KBM-7 (cell line): ENCODE data around the gene MGME1.

Source experiments
- DNase-seq: peaks from one replicate; pipeline ENCODE4 v3.0.0-alpha.2; 2015
- in situ Hi-C: fragments of 300-500 bp; cut with MboI; formaldehyde crosslinking; loops from 2 replicates; pipeline ENCODE4 v1.14.3; 2020; ENCODE audit warnings: low sequenced_read_pairs, low pct_unique_long_range_greater_than_20kb, mixed read lengths

The MGME1 gene, protein sequence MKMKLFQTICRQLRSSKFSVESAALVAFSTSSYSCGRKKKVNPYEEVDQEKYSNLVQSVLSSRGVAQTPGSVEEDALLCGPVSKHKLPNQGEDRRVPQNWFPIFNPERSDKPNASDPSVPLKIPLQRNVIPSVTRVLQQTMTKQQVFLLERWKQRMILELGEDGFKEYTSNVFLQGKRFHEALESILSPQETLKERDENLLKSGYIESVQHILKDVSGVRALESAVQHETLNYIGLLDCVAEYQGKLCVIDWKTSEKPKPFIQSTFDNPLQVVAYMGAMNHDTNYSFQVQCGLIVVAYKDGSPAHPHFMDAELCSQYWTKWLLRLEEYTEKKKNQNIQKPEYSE

DNA sequence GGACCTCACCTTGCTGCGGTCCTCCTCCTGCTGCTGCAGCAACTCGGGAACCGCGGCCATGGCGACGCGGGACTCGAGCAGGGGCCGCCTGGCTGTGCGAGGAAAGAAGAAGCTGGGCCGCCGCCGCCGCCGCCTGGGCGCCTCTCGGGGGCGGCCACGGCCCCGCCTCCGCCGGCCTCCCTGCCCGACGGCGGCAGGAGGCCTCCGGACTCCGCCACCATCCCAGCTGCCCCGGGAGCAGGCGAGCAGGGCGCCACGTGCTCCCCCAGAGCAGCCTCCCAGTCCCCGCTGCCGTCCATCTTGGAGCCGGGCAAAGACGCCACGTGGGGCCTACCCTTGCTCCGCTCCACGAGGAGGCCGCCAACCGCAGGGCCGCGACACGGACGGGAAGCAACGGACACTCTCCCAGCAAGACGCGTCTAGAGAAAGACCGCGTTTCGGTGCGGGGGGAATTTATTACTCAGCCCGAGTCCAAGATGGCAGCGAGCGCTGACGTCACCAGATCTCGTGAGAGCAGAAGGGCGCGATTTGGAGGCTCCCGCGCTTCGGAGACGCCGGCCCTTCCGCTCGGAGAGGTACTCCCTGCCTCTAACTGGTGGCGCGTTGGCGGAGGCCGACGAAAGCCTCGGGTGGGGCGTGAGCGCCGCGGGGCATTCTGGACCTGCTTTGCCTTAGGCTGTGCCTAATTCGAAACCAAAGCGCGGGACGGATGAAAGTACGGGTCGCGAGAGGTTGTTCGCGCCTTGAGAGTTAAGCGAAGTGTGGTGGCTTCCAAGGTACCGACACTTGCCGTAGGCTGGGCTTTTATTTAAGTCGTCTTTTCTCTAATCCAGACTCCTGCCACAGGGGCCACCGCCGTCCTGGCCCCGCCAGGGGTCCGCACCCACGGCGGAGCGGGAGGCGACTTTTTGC, at the start of gene MGME1, which contains the start of gene SNX5:
Gene MGME1, plus strand, starts transcription at position 653 of the 912 bp plus-strand sequence. CDS start 842 bp downstream, outside the sequence.
Gene SNX5, minus strand, starts transcription at position 429 of the 912 bp plus-strand sequence. Its CDS starts 369 bp downstream, at position 60.
- in situ Hi-C loops = no loop called here
- peak; percentile 99 for DNase-seq

DNA sequence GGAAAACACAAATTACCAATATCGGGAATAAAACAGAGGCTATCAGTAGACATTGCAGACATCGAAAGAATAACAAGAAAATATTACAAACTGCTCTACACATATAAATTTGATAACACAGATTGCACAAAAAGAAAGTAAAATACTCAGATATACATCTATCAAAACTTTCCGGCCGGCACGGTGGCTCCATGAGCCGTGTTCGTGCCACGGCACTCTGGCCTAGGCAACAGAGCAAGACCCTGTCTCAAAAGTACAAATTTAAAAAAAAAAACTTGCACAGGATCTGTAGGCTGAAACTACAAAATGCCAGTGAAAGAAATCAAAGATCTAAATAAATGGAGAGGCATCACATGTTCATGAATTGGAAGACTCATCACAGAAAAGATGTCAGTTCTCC, 49.7 kb upstream of the MGME1 start:
- DNase-seq = no peak
- in situ Hi-C loops = no loop called here

DNA sequence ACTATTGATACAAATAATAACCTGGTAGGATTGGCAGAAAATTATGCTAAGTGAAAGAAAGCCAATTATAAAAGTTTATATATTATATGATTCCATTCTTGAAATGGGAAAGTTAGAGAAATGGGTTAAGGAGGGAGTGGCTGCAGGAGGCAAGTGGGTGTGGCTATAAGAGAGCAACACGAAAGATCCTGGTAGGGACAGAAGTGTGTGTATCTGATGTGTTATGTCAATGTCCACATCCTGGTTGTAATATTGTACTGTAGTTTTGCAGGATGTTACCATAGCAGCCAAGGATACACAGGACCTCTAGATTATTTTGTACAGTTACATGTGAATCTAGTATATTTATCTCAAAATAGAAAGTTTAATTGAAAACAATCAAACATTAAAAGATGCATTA, 47.0 kb upstream of the MGME1 start:
- in situ Hi-C loops = no loop called here
- no peak for DNase-seq

DNA sequence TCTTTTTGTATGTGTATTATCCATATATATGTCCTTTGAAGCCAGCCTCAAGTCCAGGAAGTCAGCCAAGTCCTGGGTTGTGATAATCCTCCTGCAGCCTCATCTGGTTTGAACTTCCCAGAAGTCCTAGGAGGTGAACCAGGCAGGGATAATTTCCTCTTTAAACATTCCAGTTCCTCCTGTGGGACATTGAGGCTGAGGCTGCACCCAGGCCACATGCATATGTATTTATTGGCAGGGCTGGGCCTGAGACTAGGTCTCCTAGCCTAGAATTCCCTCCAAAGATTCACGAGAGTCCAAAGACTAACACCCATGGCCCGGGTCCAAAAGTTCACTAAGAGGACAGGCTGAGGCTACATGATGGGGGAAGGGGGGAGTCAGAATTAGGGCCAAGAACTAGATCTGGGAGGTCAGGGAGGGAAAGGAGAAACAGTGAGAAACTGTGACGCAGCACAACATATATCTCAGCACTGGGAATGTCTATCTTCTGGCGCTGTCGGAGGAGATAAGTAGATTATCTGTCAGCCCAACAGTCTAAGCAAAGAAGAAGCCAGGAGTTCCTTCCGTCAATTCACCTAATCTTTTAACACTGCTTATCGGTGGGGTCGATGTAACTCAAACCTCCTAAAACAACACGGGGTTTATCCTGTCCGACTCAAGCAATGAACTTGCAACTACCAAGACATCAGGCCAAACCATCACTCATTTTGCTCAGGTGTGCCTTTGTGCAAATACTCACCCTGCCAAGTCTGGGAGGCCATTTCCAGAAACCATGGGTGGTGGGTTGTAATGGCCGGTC, 43.5 kb upstream of the MGME1 start:
- in situ Hi-C loops = no loop called here
- no peak for DNase-seq

DNA sequence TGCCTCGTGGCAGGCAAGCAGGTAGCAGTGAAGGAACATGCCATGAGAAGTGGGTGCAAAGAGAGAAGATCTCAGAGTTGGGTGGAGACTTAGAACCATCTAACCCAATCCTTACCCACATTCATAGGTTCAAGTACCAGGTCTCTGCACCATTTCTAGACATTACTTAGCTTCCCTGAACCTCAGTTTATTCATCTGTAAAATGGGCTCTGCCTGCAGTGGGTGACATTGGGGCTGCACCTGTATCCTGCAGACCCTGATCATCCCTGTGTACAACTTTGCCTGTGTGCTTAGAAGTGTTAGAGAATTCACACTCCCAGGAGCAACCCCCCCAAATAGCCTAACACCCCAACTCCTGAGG, 42.9 kb upstream of the MGME1 start:
- DNase-seq = no peak
- in situ Hi-C loops = no loop called here

DNA sequence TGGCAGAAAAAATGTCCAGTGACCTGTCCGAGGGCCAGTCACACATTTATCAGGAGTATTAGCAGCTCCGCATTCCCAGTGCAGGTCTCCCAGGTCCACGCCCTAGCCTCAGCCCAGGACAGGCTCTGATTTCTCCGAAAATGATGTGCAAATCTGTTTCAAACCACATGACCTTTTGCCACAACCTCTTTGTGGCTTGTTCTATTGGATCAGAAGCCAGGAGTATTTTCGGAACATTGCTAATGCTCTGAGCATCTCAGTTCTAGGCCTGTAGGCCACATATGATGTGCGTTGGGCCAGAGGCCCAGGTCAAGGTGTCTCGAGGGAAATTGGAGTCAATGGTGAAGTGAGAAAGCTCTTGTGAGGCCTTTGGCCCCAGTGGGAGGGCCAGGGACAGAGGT, 40.6 kb upstream of the MGME1 start:
- in situ Hi-C loops = no loop called here
- no peak for DNase-seq

DNA sequence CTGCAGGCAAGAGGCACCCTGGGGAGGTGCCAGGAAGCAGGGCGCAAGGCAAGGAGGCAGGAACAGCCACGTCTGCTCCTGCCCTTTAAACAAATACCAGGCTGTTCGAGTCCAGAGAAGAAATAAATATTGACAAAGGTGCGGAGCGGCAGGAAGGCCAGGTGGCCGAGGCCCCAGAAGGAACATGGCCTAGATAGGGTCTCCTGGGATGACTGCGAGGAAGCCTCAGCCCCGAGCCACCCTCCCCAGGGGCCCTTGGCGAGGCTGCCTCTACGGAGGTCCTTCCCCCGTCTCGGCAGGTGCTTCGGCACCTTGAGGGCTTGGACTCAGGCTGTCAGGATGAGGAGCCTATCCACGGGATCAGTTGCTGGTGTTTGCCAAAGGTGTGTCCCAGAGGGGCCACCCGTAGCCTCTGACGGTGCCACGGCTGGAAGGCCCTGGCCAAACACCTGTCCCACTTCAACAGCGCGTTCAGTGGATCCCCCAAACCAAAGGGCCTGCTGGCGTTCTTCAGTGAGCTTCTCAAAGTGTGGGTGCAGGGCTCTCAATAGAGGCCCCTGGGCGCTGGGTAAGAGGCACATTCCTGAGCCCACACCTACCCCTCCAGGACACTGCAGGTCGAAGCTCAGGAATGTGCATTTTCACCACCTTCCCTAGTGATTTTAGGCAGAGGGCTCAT, 40.0 kb upstream of the MGME1 start:
- no peak for DNase-seq
- in situ Hi-C loops = no loop called here

DNA sequence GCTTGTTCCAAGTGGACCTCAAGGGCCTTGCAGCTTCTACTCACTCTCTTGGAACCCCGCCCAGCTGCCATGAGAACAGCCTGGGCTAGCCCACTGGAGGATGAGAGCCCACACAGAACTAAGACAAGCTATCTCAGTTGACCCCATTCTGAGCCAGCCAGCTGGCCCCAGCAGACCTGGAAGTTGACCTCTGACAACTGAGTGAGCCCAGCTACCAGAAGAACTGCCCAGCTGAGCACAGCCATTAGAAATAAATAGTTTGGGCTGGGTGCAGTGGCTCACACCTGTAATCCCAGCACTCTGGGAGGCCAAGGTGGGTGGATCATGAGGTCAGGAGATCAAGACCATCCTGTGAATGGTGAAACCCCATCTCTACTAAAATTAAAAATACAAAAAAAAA, 37.3 kb upstream of the MGME1 start:
- in situ Hi-C loops = no loop called here
- DNase-seq = no peak

DNA sequence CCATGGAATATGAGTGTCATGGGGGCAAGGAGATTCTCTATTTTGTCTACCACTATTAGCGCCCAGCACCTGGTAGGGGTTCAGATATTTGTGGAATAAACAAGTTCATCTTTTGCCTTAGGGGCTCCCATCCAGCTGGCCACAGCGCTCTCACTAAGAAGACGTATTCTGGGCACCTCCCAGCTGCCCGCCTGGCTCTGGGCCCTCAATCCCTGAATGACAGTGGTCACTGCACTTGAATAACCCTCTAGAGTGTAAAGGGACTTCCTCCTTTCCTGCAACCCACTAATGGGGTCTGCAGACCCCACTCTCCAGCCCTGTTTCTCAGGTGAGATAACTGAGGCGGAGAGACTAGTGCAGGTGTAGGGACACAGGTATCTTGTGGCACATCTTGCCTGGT, 36.4 kb upstream of the MGME1 start:
- in situ Hi-C loops = no loop called here
- no peak for DNase-seq

DNA sequence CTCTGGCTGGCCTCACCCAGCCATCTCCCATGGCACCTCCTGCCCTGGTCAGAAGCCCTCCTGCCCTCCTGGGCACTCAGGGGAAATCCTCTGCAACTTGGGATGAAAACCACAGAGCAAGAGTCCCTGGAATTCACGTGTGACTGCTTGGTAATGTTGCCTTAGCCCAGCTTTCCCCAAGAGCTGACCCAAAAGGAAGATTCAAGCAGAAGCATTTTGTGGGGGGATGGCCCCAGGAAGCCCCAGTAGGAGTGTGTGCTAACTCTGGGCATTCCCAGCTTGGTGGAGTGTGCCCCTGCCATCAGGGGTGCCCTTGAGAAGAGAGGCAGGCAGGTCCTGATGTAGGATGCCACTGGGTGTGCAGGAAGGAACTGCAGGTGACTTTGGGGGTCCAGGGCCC, 35.7 kb upstream of the MGME1 start:
- DNase-seq = no peak
- in situ Hi-C loops = no loop called here

DNA sequence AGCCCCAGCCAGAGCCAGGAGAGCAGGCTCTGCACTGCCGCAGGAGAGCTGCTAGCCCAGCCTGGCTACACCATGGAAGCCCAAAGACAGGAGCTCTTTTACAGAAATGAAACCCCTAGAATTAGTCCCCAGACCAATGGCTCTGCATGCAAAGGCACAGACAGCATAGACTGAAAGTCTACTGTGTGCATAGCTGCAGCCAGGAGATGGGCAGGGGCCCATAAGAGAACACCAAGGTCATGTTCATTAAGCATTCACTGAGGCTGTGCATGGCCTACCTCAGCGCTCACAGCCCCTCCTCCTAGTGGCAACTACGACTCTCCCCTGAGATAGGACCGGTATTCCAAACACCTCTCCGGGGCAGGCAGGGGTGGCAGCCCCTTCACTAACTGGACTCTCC, 35.1 kb upstream of the MGME1 start:
- in situ Hi-C loops = no loop called here
- no peak for DNase-seq

DNA sequence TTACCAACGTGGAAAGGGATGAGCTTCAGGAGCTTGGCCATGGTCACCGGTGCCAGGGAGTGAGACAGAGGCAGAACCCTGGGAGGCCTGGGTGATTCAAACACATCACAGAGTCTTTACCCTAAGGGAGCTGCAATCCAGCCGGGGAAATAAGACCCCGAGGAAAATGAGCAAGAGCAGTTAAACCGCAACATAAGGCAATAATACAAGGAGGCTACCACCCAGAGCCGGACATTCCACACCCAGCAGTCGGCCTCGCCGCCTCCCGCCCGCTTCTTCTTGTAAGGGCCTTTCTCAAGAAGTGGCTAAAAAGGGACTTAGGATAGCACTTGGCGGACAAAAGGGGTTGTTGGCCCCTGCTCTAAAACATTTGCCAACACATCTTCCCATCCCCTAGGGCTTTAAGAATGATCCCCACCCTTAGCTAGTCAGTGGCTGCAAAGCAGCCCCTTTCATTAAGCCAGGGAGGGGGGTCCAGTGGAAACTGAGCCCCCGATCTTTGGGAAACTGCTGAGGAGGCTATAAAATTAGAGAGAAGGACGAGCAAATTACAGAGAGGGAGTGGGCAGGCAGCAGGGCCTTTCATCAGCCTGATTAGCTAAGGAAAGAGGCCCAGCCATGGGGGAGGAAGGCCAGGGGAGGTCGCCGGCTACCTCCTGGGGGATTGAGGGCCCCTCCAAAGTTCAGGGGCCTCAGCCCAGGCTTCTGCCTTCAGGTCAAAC, 34.5 kb upstream of the MGME1 start:
- DNase-seq = no peak
- in situ Hi-C loops = no loop called here

DNA sequence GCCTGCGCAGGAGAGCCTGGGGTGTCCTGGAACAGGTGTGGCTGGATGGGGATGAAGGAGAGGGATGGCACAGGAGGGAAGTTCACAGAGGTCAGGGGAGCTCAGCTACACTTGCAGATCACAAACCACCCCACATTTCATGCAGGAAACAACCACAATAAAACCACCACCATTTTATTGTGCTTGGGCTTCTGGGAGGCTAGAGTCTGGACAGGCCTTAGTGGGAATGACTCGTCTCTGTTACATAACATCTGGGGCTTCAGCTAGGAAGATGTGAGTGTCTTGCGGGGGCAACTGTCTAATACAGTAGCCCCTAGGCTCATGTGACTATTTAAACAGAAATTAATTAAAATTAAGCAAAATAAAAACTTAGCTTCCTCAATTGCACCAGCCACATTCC, 33.6 kb upstream of the MGME1 start:
- in situ Hi-C loops = no loop called here
- DNase-seq = no peak

DNA sequence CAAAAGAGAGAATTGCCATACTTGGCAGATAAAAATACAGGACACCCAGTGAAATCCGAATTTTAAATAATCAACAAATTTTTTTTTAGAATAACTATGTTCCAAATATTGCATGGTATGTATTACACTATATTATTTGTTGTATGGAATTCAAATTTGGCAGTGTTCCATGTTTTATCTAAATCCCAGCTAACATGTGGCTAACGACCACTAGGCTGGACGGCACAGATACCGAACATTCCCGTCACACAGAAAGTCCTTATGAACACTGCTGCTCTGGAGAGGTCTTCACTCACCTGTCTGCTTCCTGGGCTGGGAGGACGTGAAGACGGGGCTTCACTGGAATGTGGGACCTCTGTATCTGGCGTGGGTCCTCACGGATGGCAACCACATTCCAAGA, 33.1 kb upstream of the MGME1 start:
- DNase-seq = no peak
- in situ Hi-C loops = no loop called here

DNA sequence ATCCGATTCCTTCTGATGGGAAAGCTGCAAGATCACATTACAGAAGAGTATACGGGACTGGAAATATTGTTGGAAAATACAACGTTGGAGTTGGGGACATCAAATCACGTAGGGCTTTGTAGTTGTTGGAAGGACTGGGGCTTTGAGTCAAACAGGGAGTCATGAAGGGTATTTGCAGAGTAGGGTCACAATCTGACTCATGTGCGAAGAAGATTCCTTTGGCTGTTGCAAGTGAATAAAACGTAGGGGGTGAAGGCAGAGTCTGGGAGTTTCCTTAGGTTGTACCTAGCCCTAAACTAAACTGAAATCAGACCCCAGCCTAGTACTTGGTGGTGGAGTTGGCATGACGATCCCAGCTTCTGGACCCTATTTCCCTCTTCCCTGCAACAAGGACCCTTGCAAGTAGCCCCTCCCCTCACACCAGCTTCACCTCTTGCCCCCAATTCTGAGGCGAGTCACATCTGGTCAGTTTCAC, 32.5 kb upstream of the MGME1 start:
- in situ Hi-C loops = no loop called here
- DNase-seq = no peak

DNA sequence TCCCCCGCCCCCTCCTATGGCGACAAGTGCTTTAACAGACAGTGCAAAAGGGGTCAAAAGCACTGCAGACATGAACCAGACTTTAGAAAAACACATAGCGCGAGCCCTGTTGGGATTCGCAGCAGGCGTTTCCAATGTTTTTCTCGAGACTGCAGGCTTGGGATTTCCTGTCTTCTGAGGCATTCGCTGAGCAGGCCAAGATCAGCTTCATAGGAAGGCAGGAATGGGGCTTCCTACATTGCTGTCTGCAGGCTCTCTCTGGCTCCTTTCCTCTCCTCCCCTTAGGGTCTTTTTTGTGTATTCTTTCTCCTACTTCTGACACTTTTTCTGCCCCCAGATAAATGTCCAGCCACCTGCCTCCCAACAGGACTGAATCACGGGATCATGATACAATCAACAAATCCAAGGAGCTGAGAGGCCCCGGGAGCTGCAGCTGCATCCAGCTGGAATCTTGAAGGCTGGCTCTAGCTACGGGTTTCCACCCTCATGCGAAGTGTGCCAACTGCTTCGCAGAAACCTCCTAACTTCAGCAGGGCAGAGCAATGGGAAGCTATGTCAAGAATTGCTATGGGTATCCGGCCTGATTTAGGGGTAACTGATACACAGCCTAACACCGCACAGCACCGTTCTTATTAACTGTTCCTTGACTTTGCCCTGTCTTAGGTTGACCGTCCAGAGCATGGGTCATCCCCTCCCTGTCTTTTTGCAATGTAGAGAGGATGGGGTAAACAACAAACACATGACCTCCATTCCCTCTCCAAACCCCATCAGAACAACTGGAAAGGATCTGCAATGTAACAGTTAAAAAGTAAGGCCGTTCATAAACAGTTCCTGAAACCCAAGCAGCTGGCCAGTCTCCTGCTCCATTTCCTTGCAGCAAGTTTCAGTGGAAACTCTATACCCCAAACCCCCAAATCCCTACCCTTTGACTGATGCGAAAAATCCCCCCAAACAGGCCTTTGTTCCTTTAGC, 31.8 kb upstream of the MGME1 start:
- DNase-seq = no peak
- in situ Hi-C loops = no loop called here

DNA sequence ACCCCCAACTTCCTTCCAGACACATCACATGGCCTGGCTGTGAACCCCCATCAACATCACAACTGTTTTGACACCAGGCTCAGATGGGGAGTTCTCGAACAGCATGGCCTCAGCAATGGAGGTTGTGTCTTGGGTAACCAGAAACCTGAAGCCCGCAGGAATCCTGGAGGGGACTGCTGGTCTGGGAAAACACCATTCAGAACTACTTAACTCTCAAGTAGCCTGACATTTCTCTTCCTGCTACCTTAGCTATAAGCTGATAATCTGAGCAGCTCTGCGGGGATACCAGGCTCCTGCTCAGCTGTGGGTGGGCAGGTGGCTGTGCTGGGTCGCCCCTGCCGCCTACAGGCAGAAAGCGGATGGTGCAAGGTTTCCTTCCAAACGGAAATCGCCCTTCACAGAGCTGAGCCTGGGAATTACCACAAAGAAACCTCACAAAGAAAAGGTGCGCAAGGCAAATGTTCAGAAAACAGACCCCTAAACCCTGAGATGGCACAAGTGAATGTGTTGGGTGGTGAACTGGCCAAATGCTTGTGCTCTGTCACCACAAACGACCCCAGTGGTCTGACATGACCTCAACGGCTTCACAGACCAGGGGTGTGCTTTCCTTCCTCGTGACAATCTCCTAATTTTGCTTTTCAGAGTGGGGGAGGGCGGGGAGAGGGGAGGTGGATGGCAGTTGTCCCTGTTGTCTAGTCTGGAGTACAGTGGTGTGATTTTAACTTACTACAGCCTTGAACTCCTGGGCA, 29.8 kb upstream of the MGME1 start:
- in situ Hi-C loops = no loop called here
- peak; percentile 85 for DNase-seq
